Measurements from ENCODE around the gene SLC25A11. TPM values are rescaled to one million over a fixed set of nuclear protein-coding genes. Genes with fewer than 3 reads are reported as not detected.

The SLC25A11 gene
- total and polyA plus RNA-seq, 4 donors = 34.8 to 72.1 (median 54.2) TPM

DNA sequence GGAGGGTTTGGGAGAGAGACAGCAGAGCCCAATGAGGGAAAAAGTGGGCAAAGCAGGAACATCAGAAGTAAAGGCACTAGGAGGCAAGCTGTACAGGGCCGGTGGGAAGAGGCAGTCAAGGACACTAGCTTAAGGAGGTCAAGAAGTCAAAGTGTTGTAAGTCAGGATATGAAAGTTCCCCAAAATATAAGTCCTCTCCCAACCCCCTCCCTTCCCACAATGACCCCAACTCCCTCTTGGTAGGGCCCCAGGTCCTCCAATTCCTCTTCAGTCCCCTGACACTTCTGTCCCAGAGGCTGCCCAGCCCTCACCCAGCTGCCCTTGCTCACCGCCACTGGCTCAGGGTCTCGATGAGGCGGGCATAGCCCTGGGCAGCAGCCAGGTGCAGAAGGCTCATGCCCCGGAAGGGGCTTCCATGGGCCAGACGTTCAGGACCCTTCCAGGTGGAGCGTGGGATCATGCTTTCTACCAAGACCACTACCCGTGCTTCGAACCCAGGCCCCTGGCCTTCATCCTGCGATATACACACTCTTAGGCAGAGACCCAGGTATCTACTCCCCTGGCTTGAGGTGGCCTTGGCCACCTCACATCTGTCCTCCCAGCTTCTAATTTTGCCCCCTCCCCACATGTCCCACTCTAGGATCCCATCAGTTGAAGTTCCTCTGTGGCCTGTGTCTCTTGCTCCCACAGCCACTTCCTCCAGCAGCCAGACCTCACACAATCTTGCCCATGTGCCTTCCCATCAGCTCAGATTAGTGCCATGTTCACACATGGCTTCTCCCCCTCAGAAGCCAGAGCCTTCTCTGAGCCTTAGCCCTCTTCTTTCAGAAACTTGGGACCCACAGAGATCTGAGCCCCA is 33.6 kb upstream of the SLC25A11 start:
- Histone ChIP-seq H3K27ac (ENCODE audit: low read depth in 1 of 2, low read length in 1 of 2) (peak overlapping the region in 1 of 2 donors; percentile 69), H3K27me3 (ENCODE audit: control insufficient read depth in 3 of 3, insufficient read depth in 3 of 3, low read length in 2 of 3) (no peaks in the 10 kb centered on the region), H3K4me3 (no peak overlapping the region), H3K9me3 (ENCODE audit: control insufficient read depth in 4 of 4, insufficient read depth in 3 of 4, low read length in 3 of 4) (no peaks in the 10 kb centered on the region), H3K36me3 (ENCODE audit: control insufficient read depth in 4 of 4, insufficient read depth in 4 of 4, low read length in 4 of 4) (peaks cover 13 to 60% (median 26%) of the 10 kb centered on the region in 4 donors), H3K4me1 (ENCODE audit: control insufficient read depth in 5 of 5, insufficient read depth in 5 of 5, low read length in 5 of 5) (peaks cover 1 to 13% (median 8%) of the 10 kb centered on the region in 5 donors), H3K9ac (ENCODE audit: insufficient read depth in 1 of 2, low read length in 2 of 2) (no peak overlapping the region)
- DNase-seq (no peak), ATAC-seq (ENCODE audit: insufficient read depth, low FRiP score) (no peak)
- WGBS, 2 donors = 88 to 91% methylated on average over 10 of the region's 10 CpGs
- TF ChIP-seq CTCF (IDR thresholded peaks at IDR 0.05; ENCODE audit: control extremely low read depth, extremely low read depth) = no peak

DNA sequence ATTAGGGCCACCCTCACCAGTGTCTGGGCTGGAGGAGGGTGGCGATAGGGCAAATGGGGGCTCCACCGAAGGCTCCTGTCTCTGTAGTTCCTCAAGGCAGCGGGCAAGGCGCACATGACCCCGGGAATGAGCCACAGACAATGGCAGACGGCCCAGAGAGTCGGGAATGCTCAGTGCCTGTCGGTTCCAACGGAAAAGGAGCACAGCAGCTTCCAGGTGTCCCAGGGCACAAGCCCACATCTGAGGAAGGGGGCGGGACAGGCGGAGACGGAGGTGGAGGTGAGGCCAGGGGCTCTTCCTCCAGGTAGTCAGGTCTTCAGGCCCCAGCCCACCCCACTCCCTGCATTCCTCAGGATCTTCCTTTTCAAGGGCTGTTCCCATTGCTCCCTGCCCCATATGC is 32.9 kb upstream of the SLC25A11 start:
- Histone ChIP-seq H3K27me3 (ENCODE audit: control insufficient read depth in 3 of 3, insufficient read depth in 3 of 3, low read length in 2 of 3) (no peaks in the 10 kb centered on the region), H3K27ac (ENCODE audit: low read depth in 1 of 2, low read length in 1 of 2) (no peak overlapping the region), H3K9ac (ENCODE audit: insufficient read depth in 1 of 2, low read length in 2 of 2) (no peak overlapping the region), H3K36me3 (ENCODE audit: control insufficient read depth in 4 of 4, insufficient read depth in 4 of 4, low read length in 4 of 4) (peaks cover 12 to 53% (median 20%) of the 10 kb centered on the region in 4 donors), H3K4me3 (no peak overlapping the region), H3K4me1 (ENCODE audit: control insufficient read depth in 5 of 5, insufficient read depth in 5 of 5, low read length in 5 of 5) (peaks cover 4 to 18% (median 14%) of the 10 kb centered on the region in 5 donors), H3K9me3 (ENCODE audit: control insufficient read depth in 4 of 4, insufficient read depth in 3 of 4, low read length in 3 of 4) (no peaks in the 10 kb centered on the region)
- no peak for ATAC-seq (ENCODE audit: insufficient read depth, low FRiP score)
- no peak for DNase-seq
- WGBS, 2 donors = 86 to 91% methylated on average over 12 of the region's 12 CpGs
- TF ChIP-seq CTCF (IDR thresholded peaks at IDR 0.05; ENCODE audit: control extremely low read depth, extremely low read depth) = no peak

- Histone ChIP-seq H3K9ac (ENCODE audit: insufficient read depth in 1 of 2, low read length in 2 of 2) (no peak overlapping the region), H3K9me3 (ENCODE audit: control insufficient read depth in 4 of 4, insufficient read depth in 3 of 4, low read length in 3 of 4) (no peaks in the 10 kb centered on the region), H3K4me3 (no peak overlapping the region), H3K27me3 (ENCODE audit: control insufficient read depth in 3 of 3, insufficient read depth in 3 of 3, low read length in 2 of 3) (no peaks in the 10 kb centered on the region), H3K4me1 (ENCODE audit: control insufficient read depth in 5 of 5, insufficient read depth in 5 of 5, low read length in 5 of 5) (peaks cover 4 to 18% (median 14%) of the 10 kb centered on the region in 5 donors), H3K36me3 (ENCODE audit: control insufficient read depth in 4 of 4, insufficient read depth in 4 of 4, low read length in 4 of 4) (peaks cover 8 to 48% (median 18%) of the 10 kb centered on the region in 4 donors), H3K27ac (ENCODE audit: low read depth in 1 of 2, low read length in 1 of 2) (no peak overlapping the region)
- no peak for DNase-seq
- WGBS, 2 donors = 93 to 94% methylated on average over 9 to 12 of the region's 12 CpGs
- TF ChIP-seq CTCF (IDR thresholded peaks at IDR 0.05; ENCODE audit: control extremely low read depth, extremely low read depth) = no peak
- ATAC-seq (ENCODE audit: insufficient read depth, low FRiP score) = no peak
These were observed 32.5 kb upstream of the SLC25A11 start for GRCh38 chr17:4972322-4972721.

All from lung (tissue), 12 donors.